Measurements from ENCODE around the gene PALD1. TPM values are rescaled to one million over a fixed set of nuclear protein-coding genes. Genes with fewer than 3 reads are reported as not detected.

Gene PALD1
- total RNA-seq, 2 donors from 2014 or later: 17.3 to 19.7 TPM

DNA sequence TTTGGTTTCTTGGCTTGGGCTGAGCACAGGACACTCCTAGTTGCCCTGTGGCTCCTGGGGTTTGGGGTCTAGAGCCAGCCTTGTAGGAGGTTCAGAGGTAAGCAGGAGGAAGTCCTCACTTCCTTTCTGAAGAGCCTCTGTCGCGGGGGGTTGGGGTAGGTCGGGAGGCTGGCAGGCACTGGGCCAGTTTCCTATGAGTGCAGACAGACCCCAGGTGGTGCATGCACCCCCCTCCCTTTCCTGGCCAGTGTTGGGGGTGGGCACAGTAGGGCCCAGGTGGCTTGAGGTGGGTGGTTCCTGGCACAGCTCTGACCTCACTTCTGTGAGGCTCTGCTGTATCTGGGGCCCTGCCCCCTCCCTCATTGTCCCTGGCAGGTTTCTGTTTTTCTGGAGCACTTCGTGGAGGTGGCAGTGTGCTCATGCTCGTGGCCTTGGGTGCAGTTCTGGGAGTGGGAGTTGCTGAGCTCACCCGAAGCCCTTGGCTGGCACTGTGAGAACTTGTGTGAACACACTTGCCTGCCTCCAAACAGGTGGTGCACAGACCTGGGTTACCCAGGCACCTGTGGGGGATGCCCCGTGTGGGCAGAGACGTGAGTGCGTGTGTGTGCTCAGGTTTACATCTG lies 1.8 kb downstream of the PALD1 start:
- Mint-ChIP-seq H3K36me3 (ENCODE audit: low read depth) (peaks cover 8% of the 10 kb centered on the region), H3K27me3 (ENCODE audit: insufficient read depth) (peaks cover 4% of the 10 kb centered on the region), H3K4me1 (peaks cover 36% of the 10 kb centered on the region), H3K9me3 (no peaks in the 10 kb centered on the region), H3K4me3 (peak overlapping the region; percentile 68), H3K27ac (peak overlapping the region; percentile 19)
- 77 to 80% methylated on average over 6 to 8 of the region's 9 CpGs for WGBS, 2 experiments (ENCODE audit: insufficient coverage in 1 of 2, insufficient read length in 1 of 2)
- no peaks in the 10 kb centered on the region for H3K9me3 ChIP-seq (ENCODE audit: control insufficient read depth, low read length)
- no peaks in the 10 kb centered on the region for H3K36me3 ChIP-seq (ENCODE audit: control insufficient read depth, insufficient read depth, low read length)
- H3K4me1 ChIP-seq (ENCODE audit: control insufficient read depth, insufficient read depth, low read length): peaks cover 6% of the 10 kb centered on the region
- TF ChIP-seq, protein P1, sequence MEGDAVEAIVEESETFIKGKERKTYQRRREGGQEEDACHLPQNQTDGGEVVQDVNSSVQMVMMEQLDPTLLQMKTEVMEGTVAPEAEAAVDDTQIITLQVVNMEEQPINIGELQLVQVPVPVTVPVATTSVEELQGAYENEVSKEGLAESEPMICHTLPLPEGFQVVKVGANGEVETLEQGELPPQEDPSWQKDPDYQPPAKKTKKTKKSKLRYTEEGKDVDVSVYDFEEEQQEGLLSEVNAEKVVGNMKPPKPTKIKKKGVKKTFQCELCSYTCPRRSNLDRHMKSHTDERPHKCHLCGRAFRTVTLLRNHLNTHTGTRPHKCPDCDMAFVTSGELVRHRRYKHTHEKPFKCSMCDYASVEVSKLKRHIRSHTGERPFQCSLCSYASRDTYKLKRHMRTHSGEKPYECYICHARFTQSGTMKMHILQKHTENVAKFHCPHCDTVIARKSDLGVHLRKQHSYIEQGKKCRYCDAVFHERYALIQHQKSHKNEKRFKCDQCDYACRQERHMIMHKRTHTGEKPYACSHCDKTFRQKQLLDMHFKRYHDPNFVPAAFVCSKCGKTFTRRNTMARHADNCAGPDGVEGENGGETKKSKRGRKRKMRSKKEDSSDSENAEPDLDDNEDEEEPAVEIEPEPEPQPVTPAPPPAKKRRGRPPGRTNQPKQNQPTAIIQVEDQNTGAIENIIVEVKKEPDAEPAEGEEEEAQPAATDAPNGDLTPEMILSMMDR (conservative IDR thresholded peaks at IDR 0.05): no peak
- H3K9ac ChIP-seq (ENCODE audit: extremely low read depth, low read length, poor library complexity, severe bottlenecking): no peak overlapping the region
- no peaks in the 10 kb centered on the region for H3K27me3 ChIP-seq (ENCODE audit: control insufficient read depth, insufficient read depth, low read length, poor library complexity, severe bottlenecking)
- H3K27ac ChIP-seq (ENCODE audit: low read depth, low read length): no peak overlapping the region
- H3K4me3 ChIP-seq (ENCODE audit: low read length): peak overlapping the region; percentile 90
- no peak for DNase-seq

DNA sequence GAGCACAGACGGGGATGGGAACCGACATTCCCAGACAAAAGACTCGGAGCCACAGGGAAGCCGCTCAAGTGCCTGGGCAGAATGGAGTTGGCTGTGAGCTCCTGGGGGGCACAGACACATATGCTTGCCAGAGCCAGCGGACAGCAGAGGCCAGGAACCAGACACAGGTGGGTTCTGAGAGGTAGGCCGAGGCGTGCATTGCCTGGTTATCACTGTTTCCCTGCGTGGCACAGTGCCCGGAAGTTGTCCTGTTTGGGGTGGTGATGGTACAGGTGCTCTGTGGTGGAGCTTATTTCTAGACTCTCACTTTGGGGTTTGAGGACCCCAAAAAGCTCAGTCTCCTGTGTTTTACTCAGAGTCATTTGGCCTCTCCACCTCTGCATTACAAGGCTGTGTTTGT lies 2.5 kb downstream of the PALD1 start:
- no peaks in the 10 kb centered on the region for H3K9me3 ChIP-seq (ENCODE audit: control insufficient read depth, low read length)
- Mint-ChIP-seq H3K9me3 (no peaks in the 10 kb centered on the region), H3K4me1 (peaks cover 36% of the 10 kb centered on the region), H3K27ac (peak overlapping the region; percentile 55), H3K4me3 (no peak overlapping the region), H3K27me3 (ENCODE audit: insufficient read depth) (peaks cover 1% of the 10 kb centered on the region), H3K36me3 (ENCODE audit: low read depth) (peaks cover 14% of the 10 kb centered on the region)
- H3K9ac ChIP-seq (ENCODE audit: extremely low read depth, low read length, poor library complexity, severe bottlenecking): no peak overlapping the region
- no peak for DNase-seq
- H3K4me3 ChIP-seq (ENCODE audit: low read length): no peak overlapping the region
- H3K27me3 ChIP-seq (ENCODE audit: control insufficient read depth, insufficient read depth, low read length, poor library complexity, severe bottlenecking): no peaks in the 10 kb centered on the region
- TF ChIP-seq, protein P1 (conservative IDR thresholded peaks at IDR 0.05): no peak
- H3K36me3 ChIP-seq (ENCODE audit: control insufficient read depth, insufficient read depth, low read length): no peaks in the 10 kb centered on the region
- WGBS, 2 experiments (ENCODE audit: insufficient coverage in 1 of 2, insufficient read length in 1 of 2): 87 to 91% methylated on average over 5 to 9 of the region's 9 CpGs
- peaks cover 6% of the 10 kb centered on the region for H3K4me1 ChIP-seq (ENCODE audit: control insufficient read depth, insufficient read depth, low read length)
- H3K27ac ChIP-seq (ENCODE audit: low read depth, low read length): no peak overlapping the region

DNA sequence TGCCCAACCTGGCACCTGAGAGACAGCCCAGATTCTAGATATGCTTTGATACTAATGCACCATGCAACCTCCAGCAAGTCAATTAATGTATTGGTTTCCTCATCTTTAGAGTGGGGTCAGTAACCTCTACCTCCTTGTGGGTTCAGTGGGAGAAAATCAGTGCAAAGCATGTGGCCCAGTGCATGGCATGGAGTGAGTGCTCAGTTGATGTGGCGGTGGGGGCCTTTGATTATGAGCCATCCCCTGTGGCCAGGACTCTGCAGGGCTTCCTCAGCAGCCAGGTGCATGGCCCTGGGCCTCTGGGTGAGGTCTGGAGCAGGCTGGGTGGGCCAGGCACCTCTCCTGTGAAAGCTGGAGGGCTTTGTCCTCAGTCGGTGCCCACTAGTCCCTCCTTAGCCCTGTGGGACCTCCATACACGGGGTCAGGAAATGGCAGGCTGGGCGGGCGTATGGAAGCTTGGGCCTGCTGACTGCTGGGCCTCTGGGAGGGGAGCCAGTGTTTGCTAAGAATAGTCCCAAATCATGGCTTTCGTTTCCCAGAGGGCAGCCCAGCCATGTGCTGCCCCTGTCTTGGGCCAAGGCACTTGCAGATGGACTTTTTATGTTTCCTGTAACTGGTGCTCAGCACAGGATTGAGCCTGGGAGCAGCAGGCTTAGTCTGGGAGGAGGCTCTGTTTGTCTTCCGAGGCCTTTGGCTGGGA lies 3.4 kb downstream of the PALD1 start:
- no peaks in the 10 kb centered on the region for H3K9me3 ChIP-seq (ENCODE audit: control insufficient read depth, low read length)
- Mint-ChIP-seq H3K9me3 (no peaks in the 10 kb centered on the region), H3K4me3 (no peak overlapping the region), H3K4me1 (peaks cover 36% of the 10 kb centered on the region), H3K27me3 (ENCODE audit: insufficient read depth) (no peaks in the 10 kb centered on the region), H3K36me3 (ENCODE audit: low read depth) (peaks cover 19% of the 10 kb centered on the region), H3K27ac (peak overlapping the region; percentile 55)
- H3K27ac ChIP-seq (ENCODE audit: low read depth, low read length): no peak overlapping the region
- no peak overlapping the region for H3K4me3 ChIP-seq (ENCODE audit: low read length)
- H3K4me1 ChIP-seq (ENCODE audit: control insufficient read depth, insufficient read depth, low read length): peaks cover 6% of the 10 kb centered on the region
- no peak overlapping the region for H3K9ac ChIP-seq (ENCODE audit: extremely low read depth, low read length, poor library complexity, severe bottlenecking)
- 84 to 91% methylated on average over 5 to 7 of the region's 7 CpGs for WGBS, 2 experiments (ENCODE audit: insufficient coverage in 1 of 2, insufficient read length in 1 of 2)
- no peaks in the 10 kb centered on the region for H3K36me3 ChIP-seq (ENCODE audit: control insufficient read depth, insufficient read depth, low read length)
- no peaks in the 10 kb centered on the region for H3K27me3 ChIP-seq (ENCODE audit: control insufficient read depth, insufficient read depth, low read length, poor library complexity, severe bottlenecking)
- no peak for DNase-seq
- TF ChIP-seq, protein P1 (conservative IDR thresholded peaks at IDR 0.05): no peak
